Esophagus squamous epithelium (tissue), 5 donors: ENCODE results near the gene METTL21C. TPM values are rescaled to one million over a fixed set of nuclear protein-coding genes. Genes with fewer than 3 reads are reported as not detected.

ENCODE experiments used
- DNase-seq: peaks from one replicate; lab custom pipeline; 2025; lab: John Stamatoyannopoulos, UW
- H3K27ac ChIP-seq, 4 donors: fragments of 200-600 bp; sonication (generic); one replicate each; pipeline ENCODE4 v1.5.1; 2016 to 2019; ENCODE audit warnings: mild to moderate bottlenecking in 1 of 4
- H3K27me3 ChIP-seq, 4 donors: fragments of 200-600 bp; sonication (generic); 1 replicate in 3 of 4; 2 replicates in 1 of 4; pipeline versions ENCODE4 v1.5.1 to v1.6.0; 2017 to 2021; ENCODE audit warnings: antibody characterized with exemption in 1 of 4
- H3K36me3 ChIP-seq, 3 donors: fragments of 200-600 bp; sonication (generic); one replicate each; pipeline ENCODE4 v1.5.1; 2016 to 2019
- H3K4me1 ChIP-seq, 3 donors: fragments of 200-600 bp; sonication (generic); one replicate each; pipeline ENCODE4 v1.5.1; 2017 to 2019
- H3K4me3 ChIP-seq, 4 donors: fragments of 200-600 bp; sonication (generic); 1 replicate in 3 of 4; 2 replicates in 1 of 4; pipeline ENCODE4 v1.5.1; 2016 to 2019; ENCODE audit warnings: mild to moderate bottlenecking in 2 of 4, moderate library complexity in 1 of 4
- H3K9me3 ChIP-seq, 3 donors: fragments of 200-600 bp; sonication (generic); one replicate each; pipeline ENCODE4 v1.5.1; 2016 to 2019
- CTCF ChIP-seq, 6 experiments: fragments of 450-650 bp in 4 of 6; fragments of 200-600 bp in 2 of 6; sonication (generic) in 2 of 6; IDR thresholded peaks; one replicate each; pipeline ENCODE4 v1.5.1; 2016 to 2019; ENCODE audit warnings: antibody characterized with exemption in 6 of 6, mild to moderate bottlenecking in 4 of 6, moderate library complexity in 4 of 6
- POLR2A ChIP-seq, 4 donors: fragments of 450-650 bp; IDR thresholded peaks; one replicate each; pipeline ENCODE4 v1.6.1; 2017; ENCODE audit warnings: antibody characterized with exemption in 4 of 4, mild to moderate bottlenecking in 4 of 4, moderate library complexity in 3 of 4
- WGBS, 2 donors: methylation state at CpG; one replicate each; pipeline ENCODE4 v1.1.5; 2018; 5-methylcytosine and 5-hydroxymethylcytosine counted together
- intact Hi-C: fragments of 100-400 bp; cut with DNase I; formaldehyde crosslinking; loops from one replicate; pipeline ENCODE4 v1.15.0; 2022
- total RNA-seq, 4 donors: library from RNA; depleted of rRNA; stranded (reverse); fragments of >200 nt; gene quantifications; one replicate each; pipeline ENCODE4 v1.1.0, GENCODE V29; 2016
- donor health status: DM: yes; HTN: yes; CAD: no.

Gene METTL21C
- total RNA-seq, 4 donors from 2014 or later = not detected

- no peak for DNase-seq
- H3K36me3 ChIP-seq = peaks cover 0 to 82% (median 10%) of the 10 kb centered on the region in 3 donors
Observed at GRCh38 chr13:102677122-102677521, 17.7 kb downstream of the METTL21C start.

GRCh38 chr13:102675115-102675514, 19.7 kb downstream of the METTL21C start:
- no peaks in the 10 kb centered on the region for H3K4me1 ChIP-seq
- no peak overlapping the region for H3K4me3 ChIP-seq
- intact Hi-C loops = no loop called here
- H3K27ac ChIP-seq = no peak overlapping the region
- no peaks in the 10 kb centered on the region for H3K27me3 ChIP-seq
- peaks cover 4 to 99% (median 10%) of the 10 kb centered on the region in 3 donors for H3K36me3 ChIP-seq
- TF ChIP-seq POLR2A (IDR thresholded peaks at IDR 0.05) (no peak), CTCF (IDR thresholded peaks at IDR 0.05) (no peak)
- DNase-seq = no peak
- 69 to 79% methylated on average over 3 of the region's 3 CpGs for WGBS, 2 donors
- H3K9me3 ChIP-seq = peaks cover 0 to 10% (median 4%) of the 10 kb centered on the region in 3 donors

More at GRCh38 chr13:102677122-102677521, 17.7 kb downstream of the METTL21C start:
- H3K9me3 ChIP-seq = no peaks in the 10 kb centered on the region
- intact Hi-C loops = no loop called here
- H3K27ac ChIP-seq = no peak overlapping the region
- H3K27me3 ChIP-seq = no peaks in the 10 kb centered on the region
- no peaks in the 10 kb centered on the region for H3K4me1 ChIP-seq
- H3K4me3 ChIP-seq = no peak overlapping the region
- WGBS, 2 donors = 93 to 98% methylated on average over 4 of the region's 4 CpGs
- TF ChIP-seq CTCF (IDR thresholded peaks at IDR 0.05) (no peak), POLR2A (IDR thresholded peaks at IDR 0.05) (no peak)

- DNase-seq = no peak
- Histone ChIP-seq H3K9me3 (peaks cover 0 to 13% (median 4%) of the 10 kb centered on the region in 3 donors), H3K27ac (no peak overlapping the region), H3K4me3 (no peak overlapping the region), H3K27me3 (no peaks in the 10 kb centered on the region), H3K4me1 (no peaks in the 10 kb centered on the region), H3K36me3 (peaks cover 5 to 97% (median 10%) of the 10 kb centered on the region in 3 donors)
- intact Hi-C loops = no loop called here
- no peak for TF ChIP-seq CTCF (IDR thresholded peaks at IDR 0.05)
- TF ChIP-seq POLR2A (IDR thresholded peaks at IDR 0.05) = no peak
- 64 to 71% methylated on average over 5 of the region's 5 CpGs for WGBS, 2 donors
Observed at GRCh38 chr13:102670130-102670529, 24.7 kb downstream of the METTL21C start.

GRCh38 chr13:102667911-102668310, 26.9 kb downstream of the METTL21C start:
- intact Hi-C loops = no loop called here
- WGBS, 2 donors = 91 to 100% methylated on average over 4 of the region's 4 CpGs
- no peaks in the 10 kb centered on the region for H3K27me3 ChIP-seq
- H3K9me3 ChIP-seq = peaks cover 0 to 13% (median 4%) of the 10 kb centered on the region in 3 donors
- DNase-seq = no peak
- H3K27ac ChIP-seq = no peak overlapping the region
- H3K4me1 ChIP-seq = no peaks in the 10 kb centered on the region
- H3K4me3 ChIP-seq = no peak overlapping the region
- no peak for TF ChIP-seq POLR2A (IDR thresholded peaks at IDR 0.05)
- TF ChIP-seq CTCF (IDR thresholded peaks at IDR 0.05) = no peak
- H3K36me3 ChIP-seq = peaks cover 5 to 97% (median 10%) of the 10 kb centered on the region in 3 donors

- no peaks in the 10 kb centered on the region for H3K4me1 ChIP-seq
- no peak for DNase-seq
- TF ChIP-seq CTCF (IDR thresholded peaks at IDR 0.05) (no peak), POLR2A (IDR thresholded peaks at IDR 0.05) (no peak)
- no peaks in the 10 kb centered on the region for H3K27me3 ChIP-seq
- H3K27ac ChIP-seq = no peak overlapping the region
- H3K4me3 ChIP-seq = no peak overlapping the region
- peaks cover 0 to 13% (median 4%) of the 10 kb centered on the region in 3 donors for H3K9me3 ChIP-seq
- peaks cover 5 to 90% (median 10%) of the 10 kb centered on the region in 3 donors for H3K36me3 ChIP-seq
- intact Hi-C loops = no loop called here
Observed at GRCh38 chr13:102667023-102667422, 27.8 kb downstream of the METTL21C start.
